ENCODE results near the gene SLC4A4. TPM values are rescaled to one million over a fixed set of nuclear protein-coding genes. Genes with fewer than 3 reads are reported as not detected.

SLC4A4 gene
- total and polyA plus RNA-seq, 2 of the 8 experiments (the other 6 are each of a cell fraction or from before 2014, with no cell fraction given), result 0.67 to 2.8 TPM

DNA sequence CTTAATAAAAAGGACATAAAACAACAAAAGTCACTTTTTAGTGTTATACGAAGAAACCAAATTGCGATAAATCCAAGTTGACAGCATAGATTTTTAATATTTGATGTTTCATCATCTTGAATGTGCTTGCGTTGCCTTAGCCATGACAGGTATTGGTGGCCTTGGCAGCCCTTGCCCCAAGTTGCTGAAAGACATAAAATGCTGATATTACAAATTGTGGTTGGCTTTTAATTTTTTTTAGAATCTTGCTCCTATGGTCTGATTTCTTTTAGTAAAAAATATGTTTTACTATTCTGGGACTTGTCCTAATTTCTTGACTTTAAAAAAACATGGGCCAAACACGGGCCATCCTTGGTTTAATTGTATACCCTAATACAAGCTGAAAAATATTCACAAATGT, 122.6 kb downstream of the SLC4A4 start:
- Histone ChIP-seq H3K23me2 (ENCODE audit: low read depth, low read length) (no peaks in the 10 kb centered on the region), H3K4me2 (ENCODE audit: insufficient read depth in 1 of 2, low read depth in 2 of 2, low read length in 2 of 2) (no peak overlapping the region), H4K5ac (ENCODE audit: insufficient read length, low read depth, low read length) (no peak overlapping the region), H2BK15ac (ENCODE audit: low read length) (no peak overlapping the region), H3K4ac (replicated peaks; ENCODE audit: insufficient read length, low read depth, low read length) (no peak overlapping the region), H4K20me1 (replicated peaks in 1 of 2; ENCODE audit: control insufficient read depth in 1 of 2, insufficient read depth in 2 of 2, low read length in 2 of 2) (no peaks in the 10 kb centered on the region), H3K27ac (ENCODE audit: low read depth, low read length) (no peak overlapping the region), H2BK20ac (ENCODE audit: low read length) (no peak overlapping the region), H3K27me3 (replicated peaks in 1 of 4; ENCODE audit: control insufficient read depth in 3 of 4, extremely low read depth in 1 of 4, insufficient read depth in 3 of 4, low read length in 3 of 4) (no peaks in the 10 kb centered on the region), H3K56ac (replicated peaks; ENCODE audit: insufficient read length, low read depth, low read length) (no peak overlapping the region), H3K4me1 (replicated peaks in 1 of 4; ENCODE audit: control insufficient read depth in 3 of 4, insufficient read depth in 4 of 4, low read length in 3 of 4) (no peaks in the 10 kb centered on the region), H2AFZ (ENCODE audit: low read length) (no peak overlapping the region), H3K79me2 (ENCODE audit: control insufficient read depth in 1 of 2, insufficient read depth in 2 of 2, low read length in 2 of 2) (no peaks in the 10 kb centered on the region), H3K18ac (ENCODE audit: extremely low read depth, low read length) (no peak overlapping the region), H3K9ac (replicated peaks in 1 of 4; ENCODE audit: extremely low read depth in 1 of 4, low read depth in 3 of 4, low read length in 3 of 4) (no peak overlapping the region), H3K9me3 (ENCODE audit: insufficient read depth in 2 of 2, low read depth in 1 of 2, low read length in 1 of 2) (no peaks in the 10 kb centered on the region), H4K91ac (replicated peaks; ENCODE audit: insufficient read length, low read length) (no peak overlapping the region), H2BK5ac (ENCODE audit: low read depth, low read length) (no peak overlapping the region), H2BK120ac (replicated peaks; ENCODE audit: low read depth, low read length) (no peak overlapping the region), H3K4me3 (ENCODE audit: extremely low read depth in 1 of 4, insufficient read depth in 2 of 4, low read depth in 3 of 4, low read length in 4 of 4) (no peak overlapping the region), H2AK5ac (ENCODE audit: low read depth, low read length) (no peak overlapping the region), H3K79me1 (ENCODE audit: low read depth, low read length) (no peaks in the 10 kb centered on the region), H3K36me3 (ENCODE audit: control insufficient read depth in 2 of 4, insufficient read depth in 4 of 4, low read length in 3 of 4) (no peaks in the 10 kb centered on the region), H2BK12ac (ENCODE audit: low read depth, low read length) (no peak overlapping the region), H3K23ac (ENCODE audit: insufficient read length) (no peak overlapping the region), H4K8ac (ENCODE audit: extremely low read depth, insufficient read depth, low read length) (no peak overlapping the region), H3K14ac (ENCODE audit: insufficient read length) (no peak overlapping the region)
- FAIRE-seq (no peak), DNase-seq (ENCODE audit: low read depth in 1 of 2, low spot score in 2 of 2) (no peak)
- CTCF ChIA-PET (ENCODE audit: partially characterized antibody), result no interaction called here
- 90% methylated on average over 4 of the region's 4 CpGs; no CpG with 5 or more reads in 1 of the 2 experiments for WGBS, 2 experiments (ENCODE audit: extremely low coverage in 1 of 2, insufficient coverage in 1 of 2, insufficient read length in 1 of 2, insufficient replicate concordance in 2 of 2, low coverage in 1 of 2, low lambda C conversion rate in 2 of 2, missing lambda C conversion rate in 1 of 2)
- POLR2A ChIA-PET (ENCODE audit: partially characterized antibody), result no interaction called here
- TF ChIP-seq TAF7 (optimal IDR thresholded peaks at IDR 0.05; ENCODE audit: borderline replicate concordance, low read depth, low read length) (no peak), POU5F1 (IDR thresholded peaks at IDR 0.05; ENCODE audit: low read depth, low read length) (no peak), HDAC6 (IDR thresholded peaks at IDR 0.05; ENCODE audit: low read depth, low read length) (no peak), SP2 (IDR thresholded peaks at IDR 0.05; ENCODE audit: low read length) (no peak), CHD1 (IDR thresholded peaks at IDR 0.05; ENCODE audit: low read depth, low read length) (no peak), EP300 (IDR thresholded peaks at IDR 0.05; ENCODE audit: borderline replicate concordance in 1 of 2, low read depth in 2 of 2, low read length in 2 of 2) (no peak), CBX5 (IDR thresholded peaks at IDR 0.05; ENCODE audit: low read depth, low read length) (no peak), MAX (IDR thresholded peaks at IDR 0.05) (no peak), YY1 (IDR thresholded peaks at IDR 0.05; ENCODE audit: low read depth, low read length) (no peak), EZH2 (IDR thresholded peaks at IDR 0.05; ENCODE audit: low read depth, low read length, severe bottlenecking) (no peak), SP1 (IDR thresholded peaks at IDR 0.05; ENCODE audit: low read depth, low read length) (no peak), FOSL1 (IDR thresholded peaks at IDR 0.05; ENCODE audit: insufficient read depth, low read depth, low read length) (no peak), CEBPB (IDR thresholded peaks at IDR 0.05; ENCODE audit: low read depth, low read length) (no peak), JUND (IDR thresholded peaks at IDR 0.05; ENCODE audit: low read length) (no peak)
- TF ChIP-seq, protein P1, sequence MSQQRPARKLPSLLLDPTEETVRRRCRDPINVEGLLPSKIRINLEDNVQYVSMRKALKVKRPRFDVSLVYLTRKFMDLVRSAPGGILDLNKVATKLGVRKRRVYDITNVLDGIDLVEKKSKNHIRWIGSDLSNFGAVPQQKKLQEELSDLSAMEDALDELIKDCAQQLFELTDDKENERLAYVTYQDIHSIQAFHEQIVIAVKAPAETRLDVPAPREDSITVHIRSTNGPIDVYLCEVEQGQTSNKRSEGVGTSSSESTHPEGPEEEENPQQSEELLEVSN (IDR thresholded peaks at IDR 0.05), result no peak

Data from H1 (cell line).